ENCODE data around the gene GRM7. TPM values are rescaled to one million over a fixed set of nuclear protein-coding genes. Genes with fewer than 3 reads are reported as not detected.

Gene GRM7
- total RNA-seq, 6 experiments from 2014 or later: not detected

DNA sequence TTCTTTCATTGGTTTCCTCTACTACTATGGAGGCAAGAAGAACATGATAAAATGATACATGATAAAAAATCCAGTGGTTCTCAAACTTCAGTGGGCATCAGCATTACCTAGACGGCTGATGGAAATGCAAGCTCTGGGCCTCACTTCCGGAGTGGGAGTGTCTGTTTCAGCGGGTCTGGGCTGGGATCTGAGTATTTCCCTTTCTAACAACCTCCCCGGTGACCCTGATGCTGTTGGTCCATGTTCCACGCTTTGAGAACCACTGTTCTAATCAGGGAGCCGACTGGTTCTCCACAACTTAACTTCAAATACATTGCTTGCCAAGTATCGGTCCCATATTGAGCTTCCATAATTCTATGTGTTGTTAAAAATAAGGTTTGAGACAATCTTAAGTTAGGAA is 928.4 kb downstream of the GRM7 start:
- H3K36me3 Mint-ChIP-seq (ENCODE audit: low read depth): no peaks in the 10 kb centered on the region
- H3K4me1 Mint-ChIP-seq (ENCODE audit: low read depth): no peaks in the 10 kb centered on the region
- no peak for DNase-seq
- no peaks in the 10 kb centered on the region; the same call in 1 of the 2 replicates for H3K27me3 Mint-ChIP-seq (ENCODE audit: insufficient read depth)
- H3K9me3 Mint-ChIP-seq: peaks cover 65% of the 10 kb centered on the region
- TF ChIP-seq, protein P1, sequence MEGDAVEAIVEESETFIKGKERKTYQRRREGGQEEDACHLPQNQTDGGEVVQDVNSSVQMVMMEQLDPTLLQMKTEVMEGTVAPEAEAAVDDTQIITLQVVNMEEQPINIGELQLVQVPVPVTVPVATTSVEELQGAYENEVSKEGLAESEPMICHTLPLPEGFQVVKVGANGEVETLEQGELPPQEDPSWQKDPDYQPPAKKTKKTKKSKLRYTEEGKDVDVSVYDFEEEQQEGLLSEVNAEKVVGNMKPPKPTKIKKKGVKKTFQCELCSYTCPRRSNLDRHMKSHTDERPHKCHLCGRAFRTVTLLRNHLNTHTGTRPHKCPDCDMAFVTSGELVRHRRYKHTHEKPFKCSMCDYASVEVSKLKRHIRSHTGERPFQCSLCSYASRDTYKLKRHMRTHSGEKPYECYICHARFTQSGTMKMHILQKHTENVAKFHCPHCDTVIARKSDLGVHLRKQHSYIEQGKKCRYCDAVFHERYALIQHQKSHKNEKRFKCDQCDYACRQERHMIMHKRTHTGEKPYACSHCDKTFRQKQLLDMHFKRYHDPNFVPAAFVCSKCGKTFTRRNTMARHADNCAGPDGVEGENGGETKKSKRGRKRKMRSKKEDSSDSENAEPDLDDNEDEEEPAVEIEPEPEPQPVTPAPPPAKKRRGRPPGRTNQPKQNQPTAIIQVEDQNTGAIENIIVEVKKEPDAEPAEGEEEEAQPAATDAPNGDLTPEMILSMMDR (IDR thresholded peaks at IDR 0.05): no peak
- H3K4me3 Mint-ChIP-seq: no peak overlapping the region
- H3K27ac Mint-ChIP-seq: no peak overlapping the region

DNA sequence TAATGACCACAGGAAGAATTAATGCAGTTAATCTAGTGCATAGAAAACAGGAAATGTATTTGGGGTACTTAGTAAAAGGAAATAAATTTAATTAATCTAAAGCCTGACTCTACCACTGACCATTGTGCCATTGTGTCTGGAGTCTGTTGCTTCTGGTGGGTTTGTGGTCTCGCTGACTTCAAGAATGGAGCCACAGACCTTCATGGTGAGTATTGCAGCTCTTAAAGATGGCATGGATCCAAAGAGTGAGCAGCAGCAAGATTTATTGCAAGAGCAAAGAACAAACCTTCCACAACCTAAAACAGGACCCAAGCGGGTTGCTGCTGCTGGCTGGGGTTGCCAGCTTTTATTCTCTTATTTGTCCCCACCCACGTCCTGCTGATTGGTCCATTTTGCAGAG is 929.2 kb downstream of the GRM7 start:
- H3K4me1 Mint-ChIP-seq (ENCODE audit: low read depth): no peaks in the 10 kb centered on the region
- H3K9me3 Mint-ChIP-seq: peaks cover 65% of the 10 kb centered on the region
- no peak overlapping the region for H3K27ac Mint-ChIP-seq
- no peaks in the 10 kb centered on the region for H3K36me3 Mint-ChIP-seq (ENCODE audit: low read depth)
- no peak overlapping the region for H3K4me3 Mint-ChIP-seq
- DNase-seq: no peak
- no peaks in the 10 kb centered on the region; the same call in 1 of the 2 replicates for H3K27me3 Mint-ChIP-seq (ENCODE audit: insufficient read depth)
- TF ChIP-seq, protein P1 (IDR thresholded peaks at IDR 0.05): no peak

All from HFFc6 (cell line).